Kasumi-1 (cell line): ENCODE results near the gene CD63.

Experiments used
- DNase-seq, 2 experiments: peaks; one replicate each; lab custom pipeline; 2025; lab: John Stamatoyannopoulos, UW

Gene CD63

GRCh38 chr12:55686366-55687010 is 42.3 kb downstream of the CD63 start:
- no peak for DNase-seq

GRCh38 chr12:55685671-55686070 is 43.1 kb downstream of the CD63 start:
- no peak for DNase-seq

- no peak for DNase-seq
Observed at GRCh38 chr12:55684761-55685370, 43.9 kb downstream of the CD63 start.

- no peak for DNase-seq
Observed at GRCh38 chr12:55683676-55684075, 45.1 kb downstream of the CD63 start.

- DNase-seq = no peak
Observed at GRCh38 chr12:55682087-55682796, 46.6 kb downstream of the CD63 start.

GRCh38 chr12:55681142-55682077 is 47.4 kb downstream of the CD63 start:
- DNase-seq = peak; percentile 46 to 64

- no peak for DNase-seq
Observed at GRCh38 chr12:55679691-55680090, 49.1 kb downstream of the CD63 start.

- DNase-seq = no peak
Observed at GRCh38 chr12:55676707-55677106, 52.1 kb downstream of the CD63 start.

GRCh38 chr12:55675666-55676065 is 53.1 kb downstream of the CD63 start:
- no peak for DNase-seq
